WTC11 (cell line): ENCODE results near the gene BRSK2. TPM values are rescaled to one million over a fixed set of nuclear protein-coding genes. Genes with fewer than 3 reads are reported as not detected.

Source experiments
- ATAC-seq: fragments of 200-7000 bp; cut with Tn5 transposase; 2 replicates; pipeline ENCODE4 v1.10.0; 2021; ENCODE audit warnings: mild to moderate bottlenecking, moderate library complexity
- CTCF ChIA-PET: fragments of 300-600 bp; sonication (Branson Sonifier 250); formaldehyde crosslinking; loops from one replicate; lab custom pipeline; 2021; ENCODE audit warnings: antibody characterized with exemption; lab: Charles Lee
- POLR2A ChIA-PET: fragments of 350-600 bp; sonication (Branson Sonifier 250); formaldehyde crosslinking; loops from one replicate; lab custom pipeline; 2021; ENCODE audit warnings: antibody characterized with exemption; lab: Charles Lee
- DNase-seq: peaks from one replicate; pipeline ENCODE4 v3.0.0; 2021; ENCODE audit warnings: low spot score
- H3K27ac Mint-ChIP-seq: 2 replicates; pipeline ENCODE4 v1.8.0; 2021; ENCODE audit warnings: mixed read lengths
- H3K27me3 Mint-ChIP-seq: 2 replicates; pipeline ENCODE4 v1.8.0; 2021; ENCODE audit warnings: low read depth, mild to moderate bottlenecking, moderate library complexity, mixed read lengths
- H3K36me3 Mint-ChIP-seq: 2 replicates; pipeline ENCODE4 v1.8.0; 2021; ENCODE audit warnings: mixed read lengths
- H3K4me1 Mint-ChIP-seq: 2 replicates; pipeline ENCODE4 v1.8.0; 2022; ENCODE audit warnings: mixed read lengths
- H3K4me3 Mint-ChIP-seq: 2 replicates; pipeline ENCODE4 v1.8.0; 2021; ENCODE audit warnings: mild to moderate bottlenecking, moderate library complexity, mixed read lengths
- H3K9me3 Mint-ChIP-seq: 2 replicates; pipeline ENCODE4 v1.8.0; 2021; ENCODE audit warnings: mixed read lengths
- ESRRA ChIP-seq: sonication (generic); formaldehyde crosslinking; IDR thresholded peaks from 2 replicates; pipeline ENCODE4 v1.8.1; 2022; ENCODE audit warnings: mild to moderate bottlenecking, missing genetic modification reagents, borderline replicate concordance
- HMGA2 ChIP-seq: fragments of 250-450 bp; sonication (Bioruptor Pico); IDR thresholded peaks from 2 replicates; pipeline ENCODE4 v1.4.0; 2021; ENCODE audit warnings: mild to moderate bottlenecking, moderate library complexity
- MXD4 ChIP-seq: fragments of 250-450 bp; sonication (Bioruptor Pico); IDR thresholded peaks from 2 replicates; pipeline ENCODE4 v1.8.0; 2021; ENCODE audit warnings: mild to moderate bottlenecking, moderate library complexity, borderline replicate concordance
- PRRX2 ChIP-seq: fragments of 250-450 bp; sonication (Bioruptor Pico); IDR thresholded peaks from 2 replicates; pipeline ENCODE4 v1.8.0; 2021; ENCODE audit warnings: mild to moderate bottlenecking
- TEAD4 ChIP-seq: sonication (generic); formaldehyde crosslinking; IDR thresholded peaks from 2 replicates; pipeline ENCODE4 v1.8.0; 2022; ENCODE audit warnings: mild to moderate bottlenecking, missing genetic modification reagents
- ZNF219 ChIP-seq: sonication (generic); formaldehyde crosslinking; IDR thresholded peaks from 2 replicates; pipeline ENCODE4 v1.8.0; 2023; ENCODE audit warnings: missing genetic modification reagents, mild to moderate bottlenecking, borderline replicate concordance
- ZNF671 ChIP-seq: fragments of 250-450 bp; sonication (Bioruptor Pico); IDR thresholded peaks from 2 replicates; pipeline ENCODE4 v1.8.0; 2021; ENCODE audit warnings: mild to moderate bottlenecking
- total RNA-seq: library from RNA; stranded (reverse); gene quantifications from 3 replicates; pipeline ENCODE4 v1.2.3, GENCODE V29; 2021
- TF ChIP-seq, protein P1 (sequence below): fragments of 250-450 bp; sonication (Bioruptor Pico); conservative IDR thresholded peaks from 2 replicates; pipeline ENCODE4 v1.9.0; 2021; ENCODE audit warnings: mild to moderate bottlenecking
- TF ChIP-seq, protein P2 (sequence below): sonication (generic); formaldehyde crosslinking; IDR thresholded peaks from 2 replicates; pipeline ENCODE4 v1.8.0; 2023; ENCODE audit warnings: missing genetic modification reagents
- TF ChIP-seq, protein P3 (sequence below): fragments of 200-600 bp; IDR thresholded peaks from 2 replicates; pipeline ENCODE4 v1.8.0; 2022; ENCODE audit warnings: antibody characterized with exemption
- TF ChIP-seq, protein P4 (sequence below): sonication (generic); formaldehyde crosslinking; IDR thresholded peaks from 2 replicates; pipeline ENCODE4 v1.8.1; 2023; ENCODE audit warnings: mild to moderate bottlenecking, missing genetic modification reagents, borderline replicate concordance
- TF ChIP-seq, protein P5 (sequence below): sonication (generic); formaldehyde crosslinking; IDR thresholded peaks from 2 replicates; pipeline ENCODE4 v1.8.1; 2022; ENCODE audit warnings: mild to moderate bottlenecking, moderate library complexity, missing genetic modification reagents
- TF ChIP-seq, protein P6 (sequence below): sonication (generic); formaldehyde crosslinking; IDR thresholded peaks from 2 replicates; pipeline ENCODE4 v1.8.1; 2023; ENCODE audit warnings: mild to moderate bottlenecking, missing genetic modification reagents
- TF ChIP-seq, protein P7 (sequence below): sonication (generic); formaldehyde crosslinking; IDR thresholded peaks from 2 replicates; pipeline ENCODE4 v1.8.0; 2022; ENCODE audit warnings: mild to moderate bottlenecking, missing genetic modification reagents
- TF ChIP-seq, protein P8 (sequence below): fragments of 250-450 bp; sonication (Bioruptor Pico); IDR thresholded peaks from 2 replicates; pipeline ENCODE4 v1.9.0; 2021; ENCODE audit warnings: mild to moderate bottlenecking, borderline replicate concordance

The BRSK2 gene
- total RNA-seq, 1 experiment from 2014 or later, result 34.5 TPM

DNA sequence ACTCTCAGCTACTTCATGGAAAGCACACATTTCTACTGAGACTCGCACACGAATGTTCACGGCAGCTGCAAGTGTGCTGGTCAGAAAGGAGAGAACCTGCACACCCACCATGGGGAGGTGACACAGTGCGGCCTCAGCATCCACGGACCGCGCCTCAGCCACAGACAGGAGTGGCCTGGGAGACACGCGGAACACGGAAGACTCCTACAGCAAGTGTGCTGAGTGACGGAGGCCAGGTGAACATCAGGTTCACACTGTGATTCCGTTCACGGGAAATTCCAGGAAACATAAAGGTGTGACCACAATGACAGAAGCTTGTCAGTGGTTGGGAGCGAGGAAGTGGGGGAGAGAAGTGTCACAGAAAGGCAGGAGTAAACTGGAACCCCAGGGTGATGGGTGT is 110.2 kb downstream of the BRSK2 start:
- peaks cover 21% of the 10 kb centered on the region for H3K9me3 Mint-ChIP-seq
- DNase-seq, result no peak
- TF ChIP-seq, protein P1, sequence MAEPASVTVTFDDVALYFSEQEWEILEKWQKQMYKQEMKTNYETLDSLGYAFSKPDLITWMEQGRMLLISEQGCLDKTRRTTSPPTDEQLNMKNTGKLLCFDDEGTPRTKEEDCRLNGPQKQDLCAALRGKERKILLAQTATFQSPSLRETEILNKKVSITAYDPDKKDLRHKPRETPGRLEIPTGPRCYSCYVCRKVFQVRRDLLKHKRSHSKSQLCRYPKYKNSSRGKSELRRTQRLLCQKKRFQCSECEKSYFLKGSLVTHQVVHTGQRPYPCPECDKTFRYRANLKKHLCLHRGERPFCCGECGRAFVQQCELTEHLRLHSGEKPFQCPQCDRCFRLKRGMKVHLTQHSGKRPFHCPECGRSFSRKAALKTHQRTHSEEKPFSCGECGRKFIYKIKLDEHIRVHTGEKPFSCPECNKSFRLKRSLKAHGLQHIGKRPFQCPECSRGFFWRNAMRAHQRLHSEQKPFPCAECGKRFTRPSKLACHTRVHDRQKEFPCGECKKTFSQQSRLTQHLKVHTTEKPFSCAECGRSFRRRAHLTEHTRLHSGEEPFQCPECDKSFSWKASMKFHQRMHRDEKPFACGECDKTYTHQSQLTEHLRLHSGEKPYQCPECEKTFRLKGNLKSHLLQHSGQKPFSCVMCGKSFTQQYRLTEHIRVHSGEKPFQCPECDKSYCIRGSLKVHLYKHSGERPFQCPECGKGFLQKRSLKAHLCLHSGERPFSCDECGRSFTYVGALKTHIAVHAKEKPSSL (CRISPR knock-in tag), result no peak
- TF ChIP-seq, protein P2, sequence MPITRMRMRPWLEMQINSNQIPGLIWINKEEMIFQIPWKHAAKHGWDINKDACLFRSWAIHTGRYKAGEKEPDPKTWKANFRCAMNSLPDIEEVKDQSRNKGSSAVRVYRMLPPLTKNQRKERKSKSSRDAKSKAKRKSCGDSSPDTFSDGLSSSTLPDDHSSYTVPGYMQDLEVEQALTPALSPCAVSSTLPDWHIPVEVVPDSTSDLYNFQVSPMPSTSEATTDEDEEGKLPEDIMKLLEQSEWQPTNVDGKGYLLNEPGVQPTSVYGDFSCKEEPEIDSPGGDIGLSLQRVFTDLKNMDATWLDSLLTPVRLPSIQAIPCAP (CRISPR knock-in tag), result no peak
- TF ChIP-seq, protein P3, sequence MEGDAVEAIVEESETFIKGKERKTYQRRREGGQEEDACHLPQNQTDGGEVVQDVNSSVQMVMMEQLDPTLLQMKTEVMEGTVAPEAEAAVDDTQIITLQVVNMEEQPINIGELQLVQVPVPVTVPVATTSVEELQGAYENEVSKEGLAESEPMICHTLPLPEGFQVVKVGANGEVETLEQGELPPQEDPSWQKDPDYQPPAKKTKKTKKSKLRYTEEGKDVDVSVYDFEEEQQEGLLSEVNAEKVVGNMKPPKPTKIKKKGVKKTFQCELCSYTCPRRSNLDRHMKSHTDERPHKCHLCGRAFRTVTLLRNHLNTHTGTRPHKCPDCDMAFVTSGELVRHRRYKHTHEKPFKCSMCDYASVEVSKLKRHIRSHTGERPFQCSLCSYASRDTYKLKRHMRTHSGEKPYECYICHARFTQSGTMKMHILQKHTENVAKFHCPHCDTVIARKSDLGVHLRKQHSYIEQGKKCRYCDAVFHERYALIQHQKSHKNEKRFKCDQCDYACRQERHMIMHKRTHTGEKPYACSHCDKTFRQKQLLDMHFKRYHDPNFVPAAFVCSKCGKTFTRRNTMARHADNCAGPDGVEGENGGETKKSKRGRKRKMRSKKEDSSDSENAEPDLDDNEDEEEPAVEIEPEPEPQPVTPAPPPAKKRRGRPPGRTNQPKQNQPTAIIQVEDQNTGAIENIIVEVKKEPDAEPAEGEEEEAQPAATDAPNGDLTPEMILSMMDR, result no peak
- TF ChIP-seq, protein P4, sequence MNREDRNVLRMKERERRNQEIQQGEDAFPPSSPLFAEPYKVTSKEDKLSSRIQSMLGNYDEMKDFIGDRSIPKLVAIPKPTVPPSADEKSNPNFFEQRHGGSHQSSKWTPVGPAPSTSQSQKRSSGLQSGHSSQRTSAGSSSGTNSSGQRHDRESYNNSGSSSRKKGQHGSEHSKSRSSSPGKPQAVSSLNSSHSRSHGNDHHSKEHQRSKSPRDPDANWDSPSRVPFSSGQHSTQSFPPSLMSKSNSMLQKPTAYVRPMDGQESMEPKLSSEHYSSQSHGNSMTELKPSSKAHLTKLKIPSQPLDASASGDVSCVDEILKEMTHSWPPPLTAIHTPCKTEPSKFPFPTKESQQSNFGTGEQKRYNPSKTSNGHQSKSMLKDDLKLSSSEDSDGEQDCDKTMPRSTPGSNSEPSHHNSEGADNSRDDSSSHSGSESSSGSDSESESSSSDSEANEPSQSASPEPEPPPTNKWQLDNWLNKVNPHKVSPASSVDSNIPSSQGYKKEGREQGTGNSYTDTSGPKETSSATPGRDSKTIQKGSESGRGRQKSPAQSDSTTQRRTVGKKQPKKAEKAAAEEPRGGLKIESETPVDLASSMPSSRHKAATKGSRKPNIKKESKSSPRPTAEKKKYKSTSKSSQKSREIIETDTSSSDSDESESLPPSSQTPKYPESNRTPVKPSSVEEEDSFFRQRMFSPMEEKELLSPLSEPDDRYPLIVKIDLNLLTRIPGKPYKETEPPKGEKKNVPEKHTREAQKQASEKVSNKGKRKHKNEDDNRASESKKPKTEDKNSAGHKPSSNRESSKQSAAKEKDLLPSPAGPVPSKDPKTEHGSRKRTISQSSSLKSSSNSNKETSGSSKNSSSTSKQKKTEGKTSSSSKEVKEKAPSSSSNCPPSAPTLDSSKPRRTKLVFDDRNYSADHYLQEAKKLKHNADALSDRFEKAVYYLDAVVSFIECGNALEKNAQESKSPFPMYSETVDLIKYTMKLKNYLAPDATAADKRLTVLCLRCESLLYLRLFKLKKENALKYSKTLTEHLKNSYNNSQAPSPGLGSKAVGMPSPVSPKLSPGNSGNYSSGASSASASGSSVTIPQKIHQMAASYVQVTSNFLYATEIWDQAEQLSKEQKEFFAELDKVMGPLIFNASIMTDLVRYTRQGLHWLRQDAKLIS, result no peak
- no peak for TF ChIP-seq ZNF219 (CRISPR knock-in tag)
- TF ChIP-seq, protein P5, sequence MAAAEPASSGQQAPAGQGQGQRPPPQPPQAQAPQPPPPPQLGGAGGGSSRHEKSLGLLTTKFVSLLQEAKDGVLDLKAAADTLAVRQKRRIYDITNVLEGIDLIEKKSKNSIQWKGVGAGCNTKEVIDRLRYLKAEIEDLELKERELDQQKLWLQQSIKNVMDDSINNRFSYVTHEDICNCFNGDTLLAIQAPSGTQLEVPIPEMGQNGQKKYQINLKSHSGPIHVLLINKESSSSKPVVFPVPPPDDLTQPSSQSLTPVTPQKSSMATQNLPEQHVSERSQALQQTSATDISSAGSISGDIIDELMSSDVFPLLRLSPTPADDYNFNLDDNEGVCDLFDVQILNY (CRISPR knock-in tag), result no peak
- TF ChIP-seq PRRX2 (CRISPR knock-in tag), result no peak
- no peak for TF ChIP-seq TEAD4 (CRISPR knock-in tag)
- no peak for TF ChIP-seq HMGA2
- TF ChIP-seq, protein P6, sequence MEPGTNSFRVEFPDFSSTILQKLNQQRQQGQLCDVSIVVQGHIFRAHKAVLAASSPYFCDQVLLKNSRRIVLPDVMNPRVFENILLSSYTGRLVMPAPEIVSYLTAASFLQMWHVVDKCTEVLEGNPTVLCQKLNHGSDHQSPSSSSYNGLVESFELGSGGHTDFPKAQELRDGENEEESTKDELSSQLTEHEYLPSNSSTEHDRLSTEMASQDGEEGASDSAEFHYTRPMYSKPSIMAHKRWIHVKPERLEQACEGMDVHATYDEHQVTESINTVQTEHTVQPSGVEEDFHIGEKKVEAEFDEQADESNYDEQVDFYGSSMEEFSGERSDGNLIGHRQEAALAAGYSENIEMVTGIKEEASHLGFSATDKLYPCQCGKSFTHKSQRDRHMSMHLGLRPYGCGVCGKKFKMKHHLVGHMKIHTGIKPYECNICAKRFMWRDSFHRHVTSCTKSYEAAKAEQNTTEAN (CRISPR knock-in tag), result no peak
- TF ChIP-seq ZNF671, result no peak
- POLR2A ChIA-PET, result no interaction called here
- H3K27ac Mint-ChIP-seq, result peak overlapping the region; percentile 12; the same call in 1 of the 2 replicates
- H3K36me3 Mint-ChIP-seq, result peaks cover 20% of the 10 kb centered on the region
- no peak overlapping the region for H3K4me3 Mint-ChIP-seq
- CTCF ChIA-PET, result interaction anchor here (1.1 kb wide), 1 partner anchor 75 kb away, joined by 3 read pairs; no protein-coding TSS in a partner anchor
- H3K27me3 Mint-ChIP-seq, result no peaks in the 10 kb centered on the region; the same call in 1 of the 2 replicates
- no peak for ATAC-seq
- H3K4me1 Mint-ChIP-seq, result peaks cover 16% of the 10 kb centered on the region

DNA sequence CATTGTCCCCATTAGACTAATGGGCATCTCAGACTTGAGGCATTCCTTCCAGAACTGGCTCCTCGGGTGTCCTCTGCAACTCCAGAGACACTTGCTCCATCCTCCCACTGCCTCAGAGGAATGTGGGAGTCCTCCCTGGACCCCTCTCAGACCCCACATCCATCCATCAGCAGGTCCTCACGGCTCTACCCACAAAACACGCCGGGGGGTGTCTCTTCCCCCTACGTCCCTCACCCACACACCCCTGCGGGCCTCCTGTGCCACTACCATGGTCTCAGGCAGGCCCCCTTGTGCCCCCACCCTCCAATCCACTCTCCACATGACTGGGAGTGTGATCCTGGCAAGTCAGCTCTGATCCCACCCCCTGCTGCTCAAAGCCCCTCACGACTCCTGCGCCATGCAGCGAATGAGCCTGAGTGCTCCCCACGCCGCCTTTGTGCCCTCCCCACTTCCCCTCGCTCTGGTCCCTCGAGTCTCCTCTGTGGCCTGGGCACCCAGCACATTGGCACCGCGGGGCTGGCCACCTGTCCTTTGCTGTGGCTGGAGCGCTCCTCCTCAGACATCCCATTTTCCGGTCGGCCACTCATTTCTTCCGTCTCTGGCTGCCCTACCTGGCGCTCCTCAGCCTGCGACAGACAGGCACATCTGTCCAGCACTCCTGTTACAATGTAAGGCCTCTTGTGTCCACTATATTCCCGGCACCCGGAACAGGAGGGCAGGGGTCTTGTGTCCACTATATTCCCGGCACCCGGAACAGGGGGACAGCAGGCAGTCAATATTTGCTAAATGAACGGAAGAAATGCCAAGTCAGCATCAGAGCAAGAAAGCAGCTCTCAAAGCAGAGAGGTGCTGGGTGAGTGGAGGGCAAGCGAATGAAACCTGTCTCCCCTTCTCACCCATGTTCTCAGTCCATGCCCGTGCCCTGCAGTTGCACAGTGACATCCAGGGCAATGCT is 111.0 kb downstream of the BRSK2 start:
- Mint-ChIP-seq H3K4me3 (no peak overlapping the region), H3K27ac (no peak overlapping the region), H3K27me3 (no peaks in the 10 kb centered on the region; the same call in 1 of the 2 replicates), H3K9me3 (peaks cover 17% of the 10 kb centered on the region), H3K36me3 (peaks cover 17% of the 10 kb centered on the region), H3K4me1 (peaks cover 16% of the 10 kb centered on the region)
- ATAC-seq (no peak), DNase-seq (no peak)
- POLR2A ChIA-PET, result no interaction called here
- CTCF ChIA-PET, result interaction anchor here (1.1 kb wide), 1 partner anchor 74 kb away, joined by 3 read pairs; no protein-coding TSS in a partner anchor
- TF ChIP-seq, protein P7, sequence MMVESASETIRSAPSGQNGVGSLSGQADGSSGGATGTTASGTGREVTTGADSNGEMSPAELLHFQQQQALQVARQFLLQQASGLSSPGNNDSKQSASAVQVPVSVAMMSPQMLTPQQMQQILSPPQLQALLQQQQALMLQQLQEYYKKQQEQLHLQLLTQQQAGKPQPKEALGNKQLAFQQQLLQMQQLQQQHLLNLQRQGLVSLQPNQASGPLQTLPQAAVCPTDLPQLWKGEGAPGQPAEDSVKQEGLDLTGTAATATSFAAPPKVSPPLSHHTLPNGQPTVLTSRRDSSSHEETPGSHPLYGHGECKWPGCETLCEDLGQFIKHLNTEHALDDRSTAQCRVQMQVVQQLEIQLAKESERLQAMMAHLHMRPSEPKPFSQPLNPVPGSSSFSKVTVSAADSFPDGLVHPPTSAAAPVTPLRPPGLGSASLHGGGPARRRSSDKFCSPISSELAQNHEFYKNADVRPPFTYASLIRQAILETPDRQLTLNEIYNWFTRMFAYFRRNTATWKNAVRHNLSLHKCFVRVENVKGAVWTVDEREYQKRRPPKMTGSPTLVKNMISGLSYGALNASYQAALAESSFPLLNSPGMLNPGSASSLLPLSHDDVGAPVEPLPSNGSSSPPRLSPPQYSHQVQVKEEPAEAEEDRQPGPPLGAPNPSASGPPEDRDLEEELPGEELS (CRISPR knock-in tag), result no peak
- TF ChIP-seq, protein P8, sequence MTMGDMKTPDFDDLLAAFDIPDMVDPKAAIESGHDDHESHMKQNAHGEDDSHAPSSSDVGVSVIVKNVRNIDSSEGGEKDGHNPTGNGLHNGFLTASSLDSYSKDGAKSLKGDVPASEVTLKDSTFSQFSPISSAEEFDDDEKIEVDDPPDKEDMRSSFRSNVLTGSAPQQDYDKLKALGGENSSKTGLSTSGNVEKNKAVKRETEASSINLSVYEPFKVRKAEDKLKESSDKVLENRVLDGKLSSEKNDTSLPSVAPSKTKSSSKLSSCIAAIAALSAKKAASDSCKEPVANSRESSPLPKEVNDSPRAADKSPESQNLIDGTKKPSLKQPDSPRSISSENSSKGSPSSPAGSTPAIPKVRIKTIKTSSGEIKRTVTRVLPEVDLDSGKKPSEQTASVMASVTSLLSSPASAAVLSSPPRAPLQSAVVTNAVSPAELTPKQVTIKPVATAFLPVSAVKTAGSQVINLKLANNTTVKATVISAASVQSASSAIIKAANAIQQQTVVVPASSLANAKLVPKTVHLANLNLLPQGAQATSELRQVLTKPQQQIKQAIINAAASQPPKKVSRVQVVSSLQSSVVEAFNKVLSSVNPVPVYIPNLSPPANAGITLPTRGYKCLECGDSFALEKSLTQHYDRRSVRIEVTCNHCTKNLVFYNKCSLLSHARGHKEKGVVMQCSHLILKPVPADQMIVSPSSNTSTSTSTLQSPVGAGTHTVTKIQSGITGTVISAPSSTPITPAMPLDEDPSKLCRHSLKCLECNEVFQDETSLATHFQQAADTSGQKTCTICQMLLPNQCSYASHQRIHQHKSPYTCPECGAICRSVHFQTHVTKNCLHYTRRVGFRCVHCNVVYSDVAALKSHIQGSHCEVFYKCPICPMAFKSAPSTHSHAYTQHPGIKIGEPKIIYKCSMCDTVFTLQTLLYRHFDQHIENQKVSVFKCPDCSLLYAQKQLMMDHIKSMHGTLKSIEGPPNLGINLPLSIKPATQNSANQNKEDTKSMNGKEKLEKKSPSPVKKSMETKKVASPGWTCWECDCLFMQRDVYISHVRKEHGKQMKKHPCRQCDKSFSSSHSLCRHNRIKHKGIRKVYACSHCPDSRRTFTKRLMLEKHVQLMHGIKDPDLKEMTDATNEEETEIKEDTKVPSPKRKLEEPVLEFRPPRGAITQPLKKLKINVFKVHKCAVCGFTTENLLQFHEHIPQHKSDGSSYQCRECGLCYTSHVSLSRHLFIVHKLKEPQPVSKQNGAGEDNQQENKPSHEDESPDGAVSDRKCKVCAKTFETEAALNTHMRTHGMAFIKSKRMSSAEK, result no peak
- no peak for TF ChIP-seq ESRRA (CRISPR knock-in tag)
- no peak for TF ChIP-seq MXD4 (CRISPR knock-in tag)
